ENCODE results near the gene PPARD.
"Not testable (repeated sequence)": the region's sequence is repeated elsewhere in the genome, so short reads cannot be mapped to it uniquely, and the experiment has no call there.

PPARD gene

GRCh38 chr6:35319346-35320030, 22.9 kb upstream of the PPARD start:
- TF ChIP-seq CTCF (conservative IDR thresholded peaks at IDR 0.05; ENCODE audit: low read depth), result no peak
- H3K27ac ChIP-seq, result no peak overlapping the region
- DNase-seq (ENCODE audit: low spot score), result no peak
- POLR2A ChIA-PET (ENCODE audit: low non-redundant PET), result no interaction called here
- CTCF ChIA-PET, result no interaction called here

GRCh38 chr6:35320031-35320410, 22.3 kb upstream of the PPARD start:
- ChIA-PET CTCF (interaction anchor here (1.9 kb wide), 1 partner anchor 22 kb away, joined by 6 read pairs; no protein-coding TSS in a partner anchor), POLR2A (ENCODE audit: low non-redundant PET) (no interaction called here)
- H3K27ac ChIP-seq, result no peak overlapping the region
- DNase-seq (ENCODE audit: low spot score), result no peak
- TF ChIP-seq CTCF (conservative IDR thresholded peaks at IDR 0.05; ENCODE audit: low read depth), result no peak

GRCh38 chr6:35321091-35321490, 21.3 kb upstream of the PPARD start:
- H3K27ac ChIP-seq, result peak overlapping the region; percentile 14; the same call in 1 of the 2 replicates
- CTCF ChIA-PET, result interaction anchor here (1.9 kb wide), 1 partner anchor 21 kb away, joined by 6 read pairs; no protein-coding TSS in a partner anchor
- no peak for DNase-seq (ENCODE audit: low spot score)
- TF ChIP-seq CTCF (conservative IDR thresholded peaks at IDR 0.05; ENCODE audit: low read depth), result no peak
- POLR2A ChIA-PET (ENCODE audit: low non-redundant PET), result no interaction called here

- peak; percentile 69 for DNase-seq (ENCODE audit: low spot score)
- peak; percentile 55 for TF ChIP-seq CTCF (conservative IDR thresholded peaks at IDR 0.05; ENCODE audit: low read depth)
- POLR2A ChIA-PET (ENCODE audit: low non-redundant PET), result no interaction called here
- CTCF ChIA-PET, result interaction anchor here (0.6 to 1.4 kb wide), 7 partner anchors 11 to 1140 kb away, joined by 3 to 18 read pairs (median 6); partner anchors contain the start of genes DEF6 and PPARD
- H3K27ac ChIP-seq, result no peak overlapping the region
Measured at GRCh38 chr6:35327349-35328027, 14.9 kb upstream of the PPARD start.

DNA sequence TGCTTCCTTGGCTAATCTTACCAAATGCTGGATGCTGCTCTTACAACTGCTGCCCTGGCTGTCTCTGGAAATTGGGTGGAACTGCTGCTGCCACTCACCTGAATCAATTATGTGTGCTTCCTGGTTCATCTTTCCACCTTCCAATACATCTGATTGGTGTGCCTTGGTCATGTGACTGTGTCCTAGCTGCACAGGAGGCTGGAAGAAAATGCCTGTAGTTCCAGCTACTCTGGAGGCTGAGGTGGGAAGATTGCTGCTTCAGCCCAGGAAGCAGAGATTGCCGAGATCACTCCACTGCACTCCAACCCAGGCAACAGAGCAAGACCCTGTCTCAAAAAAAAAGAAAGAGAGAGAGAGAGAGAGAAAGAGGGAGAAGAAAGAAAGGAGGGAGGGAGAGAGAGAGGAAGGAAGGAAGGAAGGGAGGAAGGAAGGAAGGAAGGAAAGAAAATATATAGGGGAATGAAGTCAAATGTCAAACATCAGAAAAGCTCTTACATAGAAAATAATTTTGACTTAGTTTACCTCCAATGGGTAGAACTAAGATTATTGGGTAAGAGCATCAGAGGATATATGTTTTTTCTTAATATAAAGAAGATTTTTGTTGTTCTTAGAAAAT, 14.1 kb upstream of the PPARD start:
- ChIA-PET CTCF (interaction anchor here (0.6 to 1.4 kb wide), 7 partner anchors 10 to 508 kb away, joined by 3 to 18 read pairs (median 6); partner anchors contain the start of genes DEF6 and PPARD), POLR2A (ENCODE audit: low non-redundant PET) (no interaction called here)
- no peak for DNase-seq (ENCODE audit: low spot score)
- no peak overlapping the region for H3K27ac ChIP-seq
- no peak for TF ChIP-seq CTCF (conservative IDR thresholded peaks at IDR 0.05; ENCODE audit: low read depth)

DNA sequence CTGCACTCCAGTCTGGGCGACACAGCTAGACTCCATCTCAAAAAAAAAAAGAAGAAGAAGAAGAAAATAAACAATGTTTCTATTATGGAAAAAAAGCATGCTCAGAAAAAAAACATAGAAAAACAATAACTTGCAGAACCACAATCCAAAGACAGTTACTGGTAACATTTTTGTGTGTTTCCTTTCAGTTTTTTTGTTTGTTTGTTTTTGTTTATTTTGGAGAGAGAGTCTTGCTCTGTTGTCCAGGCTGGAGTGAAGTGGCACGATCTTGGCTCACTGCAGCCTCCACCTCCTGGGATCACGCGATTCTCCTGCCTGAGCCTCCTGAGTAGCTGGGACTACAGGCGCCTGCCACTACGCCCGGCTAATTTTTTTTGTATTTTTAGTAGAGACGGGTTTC, 13.4 kb upstream of the PPARD start:
- DNase-seq (ENCODE audit: low spot score); POLR2A ChIA-PET (ENCODE audit: low non-redundant PET); H3K27ac ChIP-seq: not testable (repeated sequence)
- CTCF ChIA-PET, result interaction anchor here (0.6 to 1.0 kb wide), 4 partner anchors 27 to 661 kb away, joined by 3 to 5 read pairs (median 4); no protein-coding TSS in a partner anchor
